HL-60 (cell line): ENCODE measurements around the gene TSPAN1.

ENCODE experiments used
- CTCF ChIP-seq: IDR thresholded peaks from one replicate; pipeline ENCODE4 v1.5.1; 2011; ENCODE audit warnings: low read length, control low read depth, inconsistent platforms; ENCODE audit not compliant: insufficient read depth
- GABPA ChIP-seq: IDR thresholded peaks from 2 replicates; pipeline ENCODE4 v1.6.1; 2012; ENCODE audit warnings: low read depth
- POLR2AphosphoS5 ChIP-seq: IDR thresholded peaks from 2 replicates; pipeline ENCODE4 v1.6.1; 2012; ENCODE audit warnings: low read depth
- TF ChIP-seq, protein P1 (sequence below): IDR thresholded peaks from 2 replicates; pipeline ENCODE4 v1.6.1; 2012; ENCODE audit warnings: low read depth; ENCODE audit not compliant: insufficient replicate concordance

- TF ChIP-seq CTCF, result no peak
- no peak for TF ChIP-seq POLR2AphosphoS5
- TF ChIP-seq, protein P1, sequence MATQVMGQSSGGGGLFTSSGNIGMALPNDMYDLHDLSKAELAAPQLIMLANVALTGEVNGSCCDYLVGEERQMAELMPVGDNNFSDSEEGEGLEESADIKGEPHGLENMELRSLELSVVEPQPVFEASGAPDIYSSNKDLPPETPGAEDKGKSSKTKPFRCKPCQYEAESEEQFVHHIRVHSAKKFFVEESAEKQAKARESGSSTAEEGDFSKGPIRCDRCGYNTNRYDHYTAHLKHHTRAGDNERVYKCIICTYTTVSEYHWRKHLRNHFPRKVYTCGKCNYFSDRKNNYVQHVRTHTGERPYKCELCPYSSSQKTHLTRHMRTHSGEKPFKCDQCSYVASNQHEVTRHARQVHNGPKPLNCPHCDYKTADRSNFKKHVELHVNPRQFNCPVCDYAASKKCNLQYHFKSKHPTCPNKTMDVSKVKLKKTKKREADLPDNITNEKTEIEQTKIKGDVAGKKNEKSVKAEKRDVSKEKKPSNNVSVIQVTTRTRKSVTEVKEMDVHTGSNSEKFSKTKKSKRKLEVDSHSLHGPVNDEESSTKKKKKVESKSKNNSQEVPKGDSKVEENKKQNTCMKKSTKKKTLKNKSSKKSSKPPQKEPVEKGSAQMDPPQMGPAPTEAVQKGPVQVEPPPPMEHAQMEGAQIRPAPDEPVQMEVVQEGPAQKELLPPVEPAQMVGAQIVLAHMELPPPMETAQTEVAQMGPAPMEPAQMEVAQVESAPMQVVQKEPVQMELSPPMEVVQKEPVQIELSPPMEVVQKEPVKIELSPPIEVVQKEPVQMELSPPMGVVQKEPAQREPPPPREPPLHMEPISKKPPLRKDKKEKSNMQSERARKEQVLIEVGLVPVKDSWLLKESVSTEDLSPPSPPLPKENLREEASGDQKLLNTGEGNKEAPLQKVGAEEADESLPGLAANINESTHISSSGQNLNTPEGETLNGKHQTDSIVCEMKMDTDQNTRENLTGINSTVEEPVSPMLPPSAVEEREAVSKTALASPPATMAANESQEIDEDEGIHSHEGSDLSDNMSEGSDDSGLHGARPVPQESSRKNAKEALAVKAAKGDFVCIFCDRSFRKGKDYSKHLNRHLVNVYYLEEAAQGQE, result no peak
- TF ChIP-seq GABPA, result no peak
Observed at GRCh38 chr1:46136711-46137110, 38.2 kb upstream of the TSPAN1 start.
